Measurements from ENCODE around the gene NXN.

DNA sequence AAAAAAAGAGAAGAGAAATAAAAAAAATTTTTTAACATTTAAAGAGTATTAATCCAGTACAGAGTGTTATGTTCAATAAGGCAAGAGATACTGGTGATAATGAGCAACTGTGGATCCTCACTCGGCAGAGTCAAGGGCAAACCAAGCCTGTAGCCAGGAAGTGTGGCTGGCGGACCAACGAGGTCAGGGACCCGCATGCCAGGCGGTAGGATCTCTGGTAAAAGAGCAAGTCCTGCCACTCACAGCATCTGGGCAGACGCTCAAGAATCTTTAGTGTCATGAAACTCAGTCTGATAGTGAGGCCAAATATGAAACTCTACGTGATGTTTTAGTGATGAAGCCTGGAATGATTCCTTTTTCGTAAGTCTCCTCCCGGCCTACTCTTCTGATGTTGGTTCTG, 219.2 kb downstream of the NXN start:
- TF ChIP-seq, protein P1, sequence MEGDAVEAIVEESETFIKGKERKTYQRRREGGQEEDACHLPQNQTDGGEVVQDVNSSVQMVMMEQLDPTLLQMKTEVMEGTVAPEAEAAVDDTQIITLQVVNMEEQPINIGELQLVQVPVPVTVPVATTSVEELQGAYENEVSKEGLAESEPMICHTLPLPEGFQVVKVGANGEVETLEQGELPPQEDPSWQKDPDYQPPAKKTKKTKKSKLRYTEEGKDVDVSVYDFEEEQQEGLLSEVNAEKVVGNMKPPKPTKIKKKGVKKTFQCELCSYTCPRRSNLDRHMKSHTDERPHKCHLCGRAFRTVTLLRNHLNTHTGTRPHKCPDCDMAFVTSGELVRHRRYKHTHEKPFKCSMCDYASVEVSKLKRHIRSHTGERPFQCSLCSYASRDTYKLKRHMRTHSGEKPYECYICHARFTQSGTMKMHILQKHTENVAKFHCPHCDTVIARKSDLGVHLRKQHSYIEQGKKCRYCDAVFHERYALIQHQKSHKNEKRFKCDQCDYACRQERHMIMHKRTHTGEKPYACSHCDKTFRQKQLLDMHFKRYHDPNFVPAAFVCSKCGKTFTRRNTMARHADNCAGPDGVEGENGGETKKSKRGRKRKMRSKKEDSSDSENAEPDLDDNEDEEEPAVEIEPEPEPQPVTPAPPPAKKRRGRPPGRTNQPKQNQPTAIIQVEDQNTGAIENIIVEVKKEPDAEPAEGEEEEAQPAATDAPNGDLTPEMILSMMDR (IDR thresholded peaks at IDR 0.05; ENCODE audit: poor library complexity, severe bottlenecking) = no peak
- no peak for TF ChIP-seq POLR2AphosphoS5 (IDR thresholded peaks at IDR 0.05)
- no peak for TF ChIP-seq EZH2 (IDR thresholded peaks at IDR 0.05; ENCODE audit: borderline replicate concordance, insufficient read depth, low read length, poor library complexity, severe bottlenecking)
- TF ChIP-seq EP300 (conservative IDR thresholded peaks at IDR 0.05; ENCODE audit: poor library complexity, severe bottlenecking) = no peak
- TF ChIP-seq RAD21 (conservative IDR thresholded peaks at IDR 0.05) = no peak
